ENCODE data around the gene COP1.
A peak's percentile ranks its signal among the peaks of the same experiment; 100 is the strongest.
"Not testable (repeated sequence)": the region's sequence is repeated elsewhere in the genome, so short reads cannot be mapped to it uniquely, and the experiment has no call there.

Gene COP1

GRCh38 chr1:176206961-176207902, at the start of gene COP1:
TSS of gene COP1 (minus strand) at chr1:176207286. CDS start at chr1:176206978, 308 bp downstream.
- DNase-seq: peak; percentile 97

GRCh38 chr1:176252191-176252590, 45.1 kb upstream of the COP1 start:
- no peak for DNase-seq

- DNase-seq: no peak
Measured at GRCh38 chr1:176244851-176245250, 37.8 kb upstream of the COP1 start.

- DNase-seq: no peak
Measured at GRCh38 chr1:176243746-176244145, 36.7 kb upstream of the COP1 start.

- no peak for DNase-seq
Measured at GRCh38 chr1:176241385-176242015, 34.4 kb upstream of the COP1 start.

- DNase-seq: not testable (repeated sequence)
Measured at GRCh38 chr1:176233657-176234056, 26.6 kb upstream of the COP1 start.

GRCh38 chr1:176227579-176227978, 20.5 kb upstream of the COP1 start:
- no peak for DNase-seq

- DNase-seq: no peak
Measured at GRCh38 chr1:176225911-176226310, 18.8 kb upstream of the COP1 start.

GRCh38 chr1:176225479-176225875, 18.4 kb upstream of the COP1 start:
- no peak for DNase-seq

- no peak for DNase-seq
Measured at GRCh38 chr1:176222196-176222595, 15.1 kb upstream of the COP1 start.

- DNase-seq: no peak
Measured at GRCh38 chr1:176220100-176220689, 13.1 kb upstream of the COP1 start.

GRCh38 chr1:176217461-176218099, 10.5 kb upstream of the COP1 start:
- no peak for DNase-seq

GRCh38 chr1:176216031-176216430, 8.9 kb upstream of the COP1 start:
- DNase-seq: no peak

GRCh38 chr1:176211396-176212165, 4.5 kb upstream of the COP1 start:
- DNase-seq: no peak

GRCh38 chr1:176208034-176208433, 948 bp upstream of the COP1 start:
- DNase-seq: no peak

- no peak for DNase-seq
Measured at GRCh38 chr1:176206006-176206960, 803 bp downstream of the COP1 start.

GRCh38 chr1:176205332-176205914, 1.7 kb downstream of the COP1 start:
- DNase-seq: no peak

GRCh38 chr1:176204655-176205054, 2.4 kb downstream of the COP1 start:
- DNase-seq: not testable (repeated sequence)

- no peak for DNase-seq
Measured at GRCh38 chr1:176203735-176204134, 3.4 kb downstream of the COP1 start.

GRCh38 chr1:176201568-176201967, 5.5 kb downstream of the COP1 start:
- no peak for DNase-seq

- no peak for DNase-seq
Measured at GRCh38 chr1:176199707-176200106, 7.4 kb downstream of the COP1 start.
